HepG2 (cell line): ENCODE data around the gene NLRC5. TPM values are rescaled to one million over a fixed set of nuclear protein-coding genes. Genes with fewer than 3 reads are reported as not detected.

Experiments
- IRF1 ChIP-seq: sonication (generic); formaldehyde crosslinking; IDR thresholded peaks from 2 replicates; pipeline ENCODE4 v1.4.0; 2020; ENCODE audit warnings: low read depth, mild to moderate bottlenecking, missing genetic modification reagents
- KDM5A ChIP-seq: fragments of 200-600 bp; sonication (generic); IDR thresholded peaks from 2 replicates; pipeline ENCODE4 v1.7.0; 2018; ENCODE audit warnings: antibody characterized with exemption, mild to moderate bottlenecking, low read length, borderline replicate concordance
- ZNF142 ChIP-seq: sonication (generic); formaldehyde crosslinking; IDR thresholded peaks from 2 replicates; pipeline ENCODE4 v1.4.0; 2020; ENCODE audit warnings: missing genetic modification reagents
- polyA plus RNA-seq, 8 experiments: library from polyadenylated mRNA; depleted of rRNA in 3 of 8; stranded (reverse) in 7 of 8; unstranded in 1 of 8; fragments of >200 nt; fragmentation: Illumina TruSeq in 4 of 8; extraction: Trizol in 4 of 8; gene quantifications; 2 replicates each; pipeline versions ENCODE4 v1.2.1 to v1.2.3, GENCODE V29; 2011 to 2016; ENCODE audit warnings: low read depth in 4 of 8, missing spikeins in 1 of 8, mixed read lengths in 1 of 8; ENCODE audit not compliant: insufficient read depth in 1 of 8
- total RNA-seq, 5 experiments: library from RNA; depleted of rRNA; stranded (reverse); fragments of >200 nt; fragmentation: Illumina TruSeq; extraction: Trizol; gene quantifications; 2 replicates each; pipeline ENCODE4 v1.2.3, GENCODE V29; 2016; ENCODE audit warnings: low read depth in 1 of 5

The NLRC5 gene
- total and polyA plus RNA-seq, 2 of the 13 experiments (the other 11 are each of a cell fraction or from before 2014, with no cell fraction given): 6.3 to 12.7 TPM

GRCh38 chr16:57091975-57092785, 102.8 kb downstream of the NLRC5 start, which contains the start of gene CPNE2 (continued):
- TF ChIP-seq ZNF142 (CRISPR knock-in tag) (no peak; the same call in 1 of the 2 replicates), KDM5A (no peak), IRF1 (CRISPR knock-in tag) (no peak)
